Stimulated activated CD8-positive, alpha-beta memory T cell treated with anti-CD3 and anti-CD28 coated beads, Interleukin-7, amount 100 ng/mL, for 48 hours (primary cell): ENCODE measurements around the gene FXYD7.

Source experiments
- DNase-seq, 2 donors: peaks; one replicate each; pipeline ENCODE4 v3.0.0-alpha.2; 2020; ENCODE audit warnings: low read depth in 1 of 2; ENCODE audit errors: extremely low read depth in 1 of 2

Gene FXYD7

GRCh38 chr19:35109395-35110112, 33.5 kb upstream of the FXYD7 start:
- no peak for DNase-seq

DNA sequence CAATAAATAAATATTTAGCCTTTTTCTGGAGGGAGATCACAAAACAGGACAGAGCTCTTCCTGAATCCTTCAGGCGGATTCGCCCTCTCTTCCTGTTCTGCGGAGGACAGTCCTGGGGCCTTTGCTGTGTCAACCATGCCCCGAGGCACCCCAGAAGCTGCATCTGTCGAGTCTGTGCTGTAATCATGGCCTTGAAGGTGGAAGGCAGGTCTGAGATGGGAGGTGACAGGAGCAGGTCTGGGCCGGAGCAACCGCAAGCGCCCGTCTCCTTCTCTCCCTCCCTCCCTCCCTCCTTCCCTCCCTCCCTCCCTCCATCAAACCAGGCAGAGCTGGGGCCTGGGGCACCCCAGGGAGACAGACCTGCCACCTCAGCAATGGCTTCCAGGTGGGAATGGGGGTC, 32.1 kb upstream of the FXYD7 start:
- no peak for DNase-seq

- DNase-seq: no peak
Observed at GRCh38 chr19:35112995-35113688, 29.9 kb upstream of the FXYD7 start.

GRCh38 chr19:35114353-35115176, 28.5 kb upstream of the FXYD7 start:
- peak in 1 of 2 donors; percentile 51 for DNase-seq

GRCh38 chr19:35115177-35115951, 27.7 kb upstream of the FXYD7 start, which contains the start of gene FXYD3:
Gene FXYD3, plus strand, starts transcription at chr19:35115823. Its CDS starts 3,554 bp downstream, at chr19:35119377.
- DNase-seq: no peak

DNA sequence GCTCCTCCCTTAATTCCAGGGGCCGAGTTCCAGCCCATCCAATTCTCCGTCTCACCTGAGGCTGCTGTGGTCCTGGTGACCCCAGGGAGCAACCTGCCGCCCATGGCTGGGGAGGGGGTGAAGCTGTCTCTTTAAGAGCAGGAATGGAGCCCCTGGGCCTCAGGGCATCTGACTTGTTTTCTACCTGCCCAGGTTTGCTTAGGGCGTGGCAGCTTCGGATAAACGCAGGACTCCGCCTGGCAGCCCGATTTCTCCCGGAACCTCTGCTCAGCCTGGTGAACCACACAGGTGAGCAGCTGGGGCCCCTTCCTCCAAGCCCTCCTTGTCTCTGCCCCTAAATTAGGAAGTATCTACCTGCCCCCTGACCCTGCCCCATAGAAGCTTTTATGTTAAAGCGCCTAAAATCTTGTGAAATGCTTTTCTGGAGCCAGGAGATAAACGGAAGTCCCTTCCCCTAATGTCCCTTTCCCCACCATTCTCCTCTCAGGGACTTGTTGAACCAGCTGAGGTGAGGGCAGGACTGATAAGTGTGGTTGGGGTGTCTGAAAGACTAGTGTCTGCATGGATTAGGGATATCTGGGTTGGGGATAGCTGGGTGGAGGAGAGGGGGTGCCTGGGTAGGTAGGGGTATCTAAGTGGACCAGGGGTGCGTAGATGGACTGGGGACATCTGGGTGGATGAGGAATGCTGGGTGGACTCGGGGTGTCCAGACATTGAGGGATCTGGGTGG, 26.8 kb upstream of the FXYD7 start:
- no peak for DNase-seq

- no peak for DNase-seq
Observed at GRCh38 chr19:35117116-35117515, 25.9 kb upstream of the FXYD7 start.

GRCh38 chr19:35117799-35118198, 25.3 kb upstream of the FXYD7 start:
- DNase-seq: no peak

- DNase-seq: no peak
Observed at GRCh38 chr19:35118268-35119020, 24.6 kb upstream of the FXYD7 start.

DNA sequence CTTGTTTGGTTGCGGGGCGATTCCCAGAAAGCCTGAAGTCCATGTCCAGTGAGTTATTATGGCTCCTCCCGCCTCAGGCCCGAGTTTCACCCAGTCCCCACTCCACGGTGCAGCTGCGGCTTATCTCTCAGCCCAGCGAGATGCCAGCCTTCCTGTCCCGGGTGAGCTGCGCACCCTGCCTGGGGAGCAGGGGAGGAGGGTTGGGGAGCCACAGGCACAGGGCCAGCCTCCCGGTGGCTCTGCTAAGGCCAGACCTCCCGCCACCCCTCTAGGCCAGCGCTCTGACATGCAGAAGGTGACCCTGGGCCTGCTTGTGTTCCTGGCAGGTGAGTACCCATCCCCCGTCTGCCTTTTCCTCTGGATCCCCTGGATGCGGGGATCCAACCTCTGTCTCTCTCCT, 24.0 kb upstream of the FXYD7 start:
- no peak for DNase-seq

- DNase-seq: no peak
Observed at GRCh38 chr19:35119578-35120155, 23.4 kb upstream of the FXYD7 start.

- no peak for DNase-seq
Observed at GRCh38 chr19:35120492-35120891, 22.6 kb upstream of the FXYD7 start.

- DNase-seq: no peak
Observed at GRCh38 chr19:35120898-35121297, 22.2 kb upstream of the FXYD7 start.

GRCh38 chr19:35122687-35123551, 20.1 kb upstream of the FXYD7 start:
- no peak for DNase-seq

DNA sequence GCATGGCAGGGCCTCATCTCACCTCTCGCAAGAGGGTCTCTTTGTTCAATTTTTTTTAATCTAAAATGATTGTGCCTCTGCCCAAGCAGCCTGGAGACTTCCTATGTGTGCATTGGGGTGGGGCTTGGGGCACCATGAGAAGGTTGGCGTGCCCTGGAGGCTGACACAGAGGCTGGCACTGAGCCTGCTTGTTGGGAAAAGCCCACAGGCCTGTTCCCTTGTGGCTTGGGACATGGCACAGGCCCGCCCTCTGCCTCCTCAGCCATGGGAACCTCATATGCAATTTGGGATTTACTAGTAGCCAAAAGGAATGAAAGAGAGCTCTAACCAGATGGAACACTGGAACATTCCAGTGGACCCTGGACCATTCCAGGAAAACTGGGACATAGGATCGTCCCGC, 19.5 kb upstream of the FXYD7 start:
- no peak for DNase-seq

GRCh38 chr19:35124098-35125060, 18.7 kb upstream of the FXYD7 start:
- DNase-seq: peak; percentile 74 to 80

DNA sequence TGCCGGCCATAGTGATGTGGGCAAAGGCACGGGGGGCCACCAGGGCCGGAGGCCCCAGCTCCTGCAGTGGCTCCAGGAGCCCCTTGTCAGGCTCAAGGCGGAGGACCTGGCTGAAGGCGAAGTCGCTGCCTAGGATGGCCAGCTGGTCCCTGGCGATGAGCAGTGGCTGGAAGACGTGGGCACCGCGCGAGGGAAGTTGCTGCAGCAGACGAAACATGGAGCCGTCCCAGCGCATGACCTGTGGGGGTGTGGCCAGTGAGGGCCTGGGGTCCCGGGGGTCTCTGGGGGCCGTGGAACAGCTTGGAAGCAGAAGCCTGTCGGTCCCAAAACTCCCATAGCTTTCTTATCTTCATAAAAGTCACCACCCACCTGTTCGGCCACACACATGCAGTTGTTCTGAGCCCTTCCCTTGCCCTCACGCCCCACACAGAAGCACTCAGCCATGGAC, 17.8 kb upstream of the FXYD7 start:
- no peak for DNase-seq
